GM18502 (cell line): ENCODE data around the gene DFFA.
"Not testable (repeated sequence)": the region's sequence is repeated elsewhere in the genome, so short reads cannot be mapped to it uniquely, and the experiment has no call there.

Experiments used
- ATAC-seq: cut with Tn5 transposase; IDR thresholded peaks from one replicate; pipeline ENCODE4 v1.9.1; 2021; ENCODE audit warnings: mild to moderate bottlenecking; ENCODE audit not compliant: unreplicated experiment, poor library complexity

DFFA gene

GRCh38 chr1:10470043-10470442 is 2.3 kb downstream of the DFFA start:
- no peak for ATAC-seq

GRCh38 chr1:10467078-10467477 is 5.3 kb downstream of the DFFA start:
- ATAC-seq: no peak

GRCh38 chr1:10459184-10459583 is 13.1 kb downstream of the DFFA start:
- no peak for ATAC-seq

GRCh38 chr1:10457875-10458274 is 14.5 kb downstream of the DFFA start:
- ATAC-seq: no peak

- not testable (repeated sequence) for ATAC-seq
These were observed 14.9 kb downstream of the DFFA start for GRCh38 chr1:10457462-10457861.

GRCh38 chr1:10456661-10457060 is 15.7 kb downstream of the DFFA start:
- ATAC-seq: no peak

GRCh38 chr1:10456048-10456447 is 16.3 kb downstream of the DFFA start:
- ATAC-seq: no peak

GRCh38 chr1:10451287-10451686 is 21.0 kb downstream of the DFFA start:
- no peak for ATAC-seq

GRCh38 chr1:10450836-10451235 is 21.5 kb downstream of the DFFA start:
- ATAC-seq: no peak

GRCh38 chr1:10450156-10450814 is 22.0 kb downstream of the DFFA start:
- no peak for ATAC-seq

GRCh38 chr1:10449751-10450150 is 22.6 kb downstream of the DFFA start, which contains the start of gene CORT:
TSS of gene CORT (plus strand) at chr1:10450031. CDS start at chr1:10450224, 193 bp downstream.
- no peak for ATAC-seq

- ATAC-seq: no peak
These were observed 25.4 kb downstream of the DFFA start for GRCh38 chr1:10446790-10447422.

- ATAC-seq: no peak
These were observed 27.4 kb downstream of the DFFA start for GRCh38 chr1:10444795-10445397.

- no peak for ATAC-seq
These were observed 28.1 kb downstream of the DFFA start for GRCh38 chr1:10444248-10444647.

GRCh38 chr1:10440794-10441193 is 31.5 kb downstream of the DFFA start:
- no peak for ATAC-seq

- no peak for ATAC-seq
These were observed 32.0 kb downstream of the DFFA start for GRCh38 chr1:10440305-10440704.

- ATAC-seq: no peak
These were observed 33.6 kb downstream of the DFFA start for GRCh38 chr1:10438677-10439163.

- ATAC-seq: no peak
These were observed 35.3 kb downstream of the DFFA start for GRCh38 chr1:10437052-10437451.

GRCh38 chr1:10434590-10434989 is 37.7 kb downstream of the DFFA start:
- ATAC-seq: no peak

GRCh38 chr1:10433790-10434189 is 38.5 kb downstream of the DFFA start:
- no peak for ATAC-seq

- ATAC-seq: no peak
These were observed 39.2 kb downstream of the DFFA start for GRCh38 chr1:10432910-10433700.
